GM12878 (cell line): Measurements from ENCODE around the gene PDCD7. TPM values are rescaled to one million over a fixed set of nuclear protein-coding genes. Genes with fewer than 3 reads are reported as not detected.

Source experiments
- ATAC-seq: fragments of 200-7000 bp; cut with Tn5 transposase; 3 replicates; pipeline ENCODE4 v1.9.1; 2020; ENCODE audit warnings: mild to moderate bottlenecking, moderate library complexity
- BruUV-seq: library from RNA; stranded (reverse); fragments of 400-500 nt; replicated peaks from 2 replicates; lab custom pipeline; 2021; lab: Mats Ljungman, UMichigan
- CTCF ChIA-PET: fragments of 300-600 bp; sonication (Branson Sonifier 250); formaldehyde crosslinking; extraction: SDS; loops from one replicate; lab custom pipeline; 2021; ENCODE audit warnings: inconsistent platforms; lab: Yijun Ruan, JAX
- POLR2A ChIA-PET: fragments of 350-600 bp; formaldehyde crosslinking; extraction: SDS; loops from one replicate; lab custom pipeline; 2021; ENCODE audit warnings: inconsistent platforms; lab: Charles Lee
- RAD21 ChIA-PET: fragments of 300-600 bp; sonication (Branson Sonifier 250); formaldehyde crosslinking; loops from one replicate; lab custom pipeline; 2023; ENCODE audit warnings: antibody characterized with exemption; ENCODE audit not compliant: unreplicated experiment; lab: Charles Lee
- SMC1A ChIA-PET: fragments of 300-600 bp; sonication (Branson Sonifier 250); formaldehyde crosslinking; loops from one replicate; lab custom pipeline; 2023; ENCODE audit not compliant: unreplicated experiment, uncharacterized antibody; lab: Charles Lee
- DNase-seq: peaks from one replicate; pipeline ENCODE4 v3.0.0-alpha.2; 2011; ENCODE audit warnings: low read depth, low spot score
- FAIRE-seq: peaks from 3 replicates; lab custom pipeline; 2011; peaks lifted over from hg19 to GRCh38; lab: Jason Lieb, UNC
- H2AFZ ChIP-seq: 2 replicates; pipeline ENCODE4 v1.6.0; 2011; ENCODE audit warnings: low read depth, low read length, control low read depth; ENCODE audit not compliant: control insufficient read depth
- H3K27ac ChIP-seq: 2 replicates; pipeline ENCODE4 v1.5.1; 2011; ENCODE audit warnings: control low read depth; ENCODE audit not compliant: control insufficient read depth, insufficient read depth
- H3K27me3 ChIP-seq, 2 experiments: replicated peaks in 1 of 2; 2 replicates each; pipeline versions ENCODE4 v1.6.0 to v1.6.1; 2011; ENCODE audit warnings: low read length in 1 of 2; ENCODE audit not compliant: control insufficient read depth in 2 of 2, insufficient read depth in 2 of 2
- H3K36me3 ChIP-seq, 2 experiments: 2 replicates each; pipeline ENCODE4 v1.5.1; 2011; ENCODE audit warnings: low read length in 1 of 2; ENCODE audit not compliant: control insufficient read depth in 2 of 2, insufficient read depth in 2 of 2
- H3K4me1 ChIP-seq: 2 replicates; pipeline ENCODE4 v1.6.1; 2011; ENCODE audit warnings: mild to moderate bottlenecking, low read length, moderate library complexity, mixed read lengths; ENCODE audit not compliant: control insufficient read depth, insufficient read depth
- H3K4me2 ChIP-seq: 2 replicates; pipeline ENCODE4 v1.6.0; 2011; ENCODE audit warnings: control low read depth; ENCODE audit not compliant: control insufficient read depth, insufficient read depth
- H3K4me3 ChIP-seq: fragments of 200-600 bp; sonication (generic); 2 replicates; pipeline ENCODE4 v1.5.1; 2016
- H3K79me2 ChIP-seq: 2 replicates; pipeline ENCODE4 v1.6.0; 2011; ENCODE audit warnings: low read length; ENCODE audit not compliant: control insufficient read depth, insufficient read depth
- H3K9ac ChIP-seq: 2 replicates; pipeline ENCODE4 v1.8.0; 2011; ENCODE audit warnings: low read length, control low read depth, mixed read lengths; ENCODE audit not compliant: control insufficient read depth, insufficient read depth
- H3K9me3 ChIP-seq: replicated peaks from 3 replicates; pipeline ENCODE4 v1.5.1; 2011; ENCODE audit warnings: mild to moderate bottlenecking, low read length; ENCODE audit not compliant: control insufficient read depth, insufficient read depth
- H4K20me1 ChIP-seq: 2 replicates; pipeline ENCODE4 v1.6.0; 2011; ENCODE audit not compliant: control insufficient read depth, insufficient read depth
- CEBPB ChIP-seq, 2 experiments: fragments of 150-350 bp in 1 of 2; IDR thresholded peaks; 2 replicates each; pipeline ENCODE4 v1.6.1; 2012 to 2014; ENCODE audit warnings: low read depth in 2 of 2, low read length in 2 of 2, borderline replicate concordance in 1 of 2, inconsistent platforms in 1 of 2
- HCFC1 ChIP-seq: fragments of 150-350 bp; IDR thresholded peaks from 2 replicates; pipeline ENCODE4 v1.6.1; 2014; ENCODE audit warnings: low read length
- MEF2A ChIP-seq: IDR thresholded peaks from 2 replicates; pipeline ENCODE4 v1.6.1; 2011; ENCODE audit warnings: low read depth, mild to moderate bottlenecking, low read length, moderate library complexity; ENCODE audit not compliant: insufficient read depth
- NBN ChIP-seq: fragments of 450-650 bp; IDR thresholded peaks from 2 replicates; pipeline ENCODE4 v1.6.1; 2016
- NFXL1 ChIP-seq: fragments of 450-650 bp; IDR thresholded peaks from 2 replicates; pipeline ENCODE4 v1.6.1; 2017; ENCODE audit warnings: antibody characterized with exemption, mild to moderate bottlenecking, borderline replicate concordance
- SP1 ChIP-seq: IDR thresholded peaks from one replicate; pipeline ENCODE4 v1.6.1; 2011; ENCODE audit warnings: low read depth, low read length
- WGBS: methylation state at CpG from one replicate; pipeline ENCODE4 v1.1.6; 2016; ENCODE audit warnings: low lambda C conversion rate; ENCODE audit not compliant: insufficient replicate concordance, insufficient coverage; ENCODE audit errors: missing lambda C conversion rate; 5-methylcytosine and 5-hydroxymethylcytosine counted together
- in situ Hi-C: fragments of 300-500 bp; cut with MboI; formaldehyde crosslinking; loops from 9 replicates; pipeline ENCODE4 v1.14.3; 2018; ENCODE audit warnings: mixed read lengths
- intact Hi-C: fragments of 100-400 bp; cut with micrococcal nuclease; formaldehyde crosslinking; loops from one replicate; pipeline ENCODE4 v1.14.2; 2022; ENCODE audit not compliant: unreplicated experiment
- polyA plus RNA-seq, 11 experiments: library from polyadenylated mRNA; depleted of rRNA in 4 of 11; unstranded in 6 of 11; stranded (reverse) in 5 of 11; fragments of >200 nt; fragmentation: Nextera tagmentation in 4 of 11; fragmentation: Illumina TruSeq in 1 of 11; extraction: Ambion mirVana in 4 of 11; extraction: Trizol in 1 of 11; gene quantifications; 1 replicate in 1 of 11; 2 replicates in 10 of 11; pipeline versions ENCODE4 v1.2.1 to v1.2.3, GENCODE V29; 2011 to 2016; ENCODE audit warnings: inconsistent platforms in 2 of 11, missing spikeins in 2 of 11, low read depth in 1 of 11
- total RNA-seq, 4 experiments: library from RNA; depleted of rRNA in 3 of 4; stranded (reverse); fragments of >200 nt in 3 of 4; fragmentation: Illumina TruSeq in 1 of 4; extraction: Trizol in 1 of 4; gene quantifications; 2 replicates each; pipeline versions ENCODE4 v1.2.1 to v1.2.3, GENCODE V29; 2013 to 2021
- TF ChIP-seq, protein P1 (sequence below): fragments of 450-650 bp; IDR thresholded peaks from 2 replicates; pipeline ENCODE4 v1.6.1; 2017; ENCODE audit warnings: mild to moderate bottlenecking, moderate library complexity
- TF ChIP-seq, protein P2 (sequence below): IDR thresholded peaks from 2 replicates; pipeline ENCODE4 v1.6.1; 2011; ENCODE audit warnings: low read depth, mild to moderate bottlenecking, low read length, moderate library complexity, borderline replicate concordance; ENCODE audit errors: extremely low read depth
- TF ChIP-seq, protein P3 (sequence below): fragments of 450-650 bp; IDR thresholded peaks from 2 replicates; pipeline ENCODE4 v1.6.1; 2014; ENCODE audit warnings: mild to moderate bottlenecking

Gene PDCD7
- total and polyA plus RNA-seq, 10 of the 15 experiments (the other 5 are each of a cell fraction or from before 2014, with no cell fraction given) = 4.2 to 24.2 (median 13.4) TPM

DNA sequence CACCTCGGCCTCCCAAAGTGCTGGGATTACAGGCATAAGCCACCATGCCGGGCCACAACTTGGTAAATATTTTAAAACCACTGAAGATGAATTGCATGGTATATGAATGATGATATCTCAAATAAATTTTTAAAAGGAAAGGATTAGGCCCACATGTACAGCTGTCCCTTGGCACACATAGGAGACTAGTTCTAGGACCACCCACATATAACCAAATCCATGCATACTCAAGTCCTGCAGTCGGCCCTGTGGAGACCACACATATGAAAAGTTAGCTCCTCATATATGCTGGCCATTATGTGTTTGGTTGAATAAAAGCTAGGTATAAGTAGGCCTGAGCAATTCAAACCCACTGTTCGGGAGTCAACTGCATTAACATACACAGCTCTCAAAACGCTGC, 40.9 kb upstream of the PDCD7 start:
- DNase-seq (no peak), FAIRE-seq (no peak), ATAC-seq (no peak)
- Histone ChIP-seq H3K4me2 (no peak overlapping the region), H3K9ac (no peak overlapping the region), H3K9me3 (no peaks in the 10 kb centered on the region), H3K27ac (no peak overlapping the region), H3K36me3 (peaks cover 2 to 25% of the 10 kb centered on the region in 2 experiments; a peak in 3 of 4 replicates), H3K4me1 (peaks cover 4% of the 10 kb centered on the region; the same call in 1 of the 2 replicates), H2AFZ (no peak overlapping the region), H3K79me2 (peaks cover 1% of the 10 kb centered on the region; the same call in 1 of the 2 replicates), H3K27me3 (no peaks in the 10 kb centered on the region), H4K20me1 (no peaks in the 10 kb centered on the region), H3K4me3 (no peak overlapping the region)
- WGBS = 90% methylated on average over 5 of the region's 5 CpGs
- ChIA-PET CTCF (interaction anchor here (1.6 kb wide), 1 partner anchor 10 kb away, joined by 3 read pairs; no protein-coding TSS in a partner anchor), POLR2A (interaction anchor here (0.6 kb wide), 1 partner anchor 11 kb away, joined by 4 read pairs; the partner anchor contains the start of gene CLPX), SMC1A (no interaction called here), RAD21 (no interaction called here)
- intact Hi-C loops = no loop called here
- BruUV-seq = no TSS peak
- TF ChIP-seq, protein P1, sequence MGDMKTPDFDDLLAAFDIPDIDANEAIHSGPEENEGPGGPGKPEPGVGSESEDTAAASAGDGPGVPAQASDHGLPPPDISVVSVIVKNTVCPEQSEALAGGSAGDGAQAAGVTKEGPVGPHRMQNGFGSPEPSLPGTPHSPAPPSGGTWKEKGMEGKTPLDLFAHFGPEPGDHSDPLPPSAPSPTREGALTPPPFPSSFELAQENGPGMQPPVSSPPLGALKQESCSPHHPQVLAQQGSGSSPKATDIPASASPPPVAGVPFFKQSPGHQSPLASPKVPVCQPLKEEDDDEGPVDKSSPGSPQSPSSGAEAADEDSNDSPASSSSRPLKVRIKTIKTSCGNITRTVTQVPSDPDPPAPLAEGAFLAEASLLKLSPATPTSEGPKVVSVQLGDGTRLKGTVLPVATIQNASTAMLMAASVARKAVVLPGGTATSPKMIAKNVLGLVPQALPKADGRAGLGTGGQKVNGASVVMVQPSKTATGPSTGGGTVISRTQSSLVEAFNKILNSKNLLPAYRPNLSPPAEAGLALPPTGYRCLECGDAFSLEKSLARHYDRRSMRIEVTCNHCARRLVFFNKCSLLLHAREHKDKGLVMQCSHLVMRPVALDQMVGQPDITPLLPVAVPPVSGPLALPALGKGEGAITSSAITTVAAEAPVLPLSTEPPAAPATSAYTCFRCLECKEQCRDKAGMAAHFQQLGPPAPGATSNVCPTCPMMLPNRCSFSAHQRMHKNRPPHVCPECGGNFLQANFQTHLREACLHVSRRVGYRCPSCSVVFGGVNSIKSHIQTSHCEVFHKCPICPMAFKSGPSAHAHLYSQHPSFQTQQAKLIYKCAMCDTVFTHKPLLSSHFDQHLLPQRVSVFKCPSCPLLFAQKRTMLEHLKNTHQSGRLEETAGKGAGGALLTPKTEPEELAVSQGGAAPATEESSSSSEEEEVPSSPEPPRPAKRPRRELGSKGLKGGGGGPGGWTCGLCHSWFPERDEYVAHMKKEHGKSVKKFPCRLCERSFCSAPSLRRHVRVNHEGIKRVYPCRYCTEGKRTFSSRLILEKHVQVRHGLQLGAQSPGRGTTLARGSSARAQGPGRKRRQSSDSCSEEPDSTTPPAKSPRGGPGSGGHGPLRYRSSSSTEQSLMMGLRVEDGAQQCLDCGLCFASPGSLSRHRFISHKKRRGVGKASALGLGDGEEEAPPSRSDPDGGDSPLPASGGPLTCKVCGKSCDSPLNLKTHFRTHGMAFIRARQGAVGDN = no peak
- TF ChIP-seq SP1 (no peak), CEBPB (IDR thresholded peaks at IDR 0.05; ENCODE audit: borderline replicate concordance in 1 of 2, low read depth in 2 of 2, low read length in 2 of 2) (no peak), MEF2A (no peak), NFXL1 (no peak), NBN (no peak), HCFC1 (no peak)
- TF ChIP-seq, protein P2, sequence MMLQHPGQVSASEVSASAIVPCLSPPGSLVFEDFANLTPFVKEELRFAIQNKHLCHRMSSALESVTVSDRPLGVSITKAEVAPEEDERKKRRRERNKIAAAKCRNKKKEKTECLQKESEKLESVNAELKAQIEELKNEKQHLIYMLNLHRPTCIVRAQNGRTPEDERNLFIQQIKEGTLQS = no peak
- TF ChIP-seq, protein P3, sequence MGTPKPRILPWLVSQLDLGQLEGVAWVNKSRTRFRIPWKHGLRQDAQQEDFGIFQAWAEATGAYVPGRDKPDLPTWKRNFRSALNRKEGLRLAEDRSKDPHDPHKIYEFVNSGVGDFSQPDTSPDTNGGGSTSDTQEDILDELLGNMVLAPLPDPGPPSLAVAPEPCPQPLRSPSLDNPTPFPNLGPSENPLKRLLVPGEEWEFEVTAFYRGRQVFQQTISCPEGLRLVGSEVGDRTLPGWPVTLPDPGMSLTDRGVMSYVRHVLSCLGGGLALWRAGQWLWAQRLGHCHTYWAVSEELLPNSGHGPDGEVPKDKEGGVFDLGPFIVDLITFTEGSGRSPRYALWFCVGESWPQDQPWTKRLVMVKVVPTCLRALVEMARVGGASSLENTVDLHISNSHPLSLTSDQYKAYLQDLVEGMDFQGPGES = no peak
- in situ Hi-C loops = no loop called here
